Type B pancreatic cell (in vitro differentiated cells): ENCODE results near the gene TAF1B. TPM values are rescaled to one million over a fixed set of nuclear protein-coding genes. Genes with fewer than 3 reads are reported as not detected.

Experiments
- DNase-seq: peaks from one replicate; pipeline ENCODE4 v3.0.0; 2021; ENCODE audit warnings: mixed read lengths; ENCODE audit not compliant: unreplicated experiment; ENCODE audit errors: extremely low spot score
- H3K27ac Mint-ChIP-seq: 2 replicates; pipeline ENCODE4 v1.8.0; 2021; ENCODE audit warnings: mild to moderate bottlenecking, mixed read lengths
- H3K27me3 Mint-ChIP-seq: 2 replicates; pipeline ENCODE4 v1.8.0; 2021; ENCODE audit warnings: mixed read lengths
- H3K36me3 Mint-ChIP-seq: 2 replicates; pipeline ENCODE4 v1.8.0; 2021; ENCODE audit warnings: mixed read lengths
- H3K4me1 Mint-ChIP-seq: one replicate; pipeline ENCODE4 v1.8.0; 2021; ENCODE audit warnings: mixed read lengths; ENCODE audit not compliant: unreplicated experiment
- H3K4me3 Mint-ChIP-seq: 2 replicates; pipeline ENCODE4 v1.8.0; 2021; ENCODE audit warnings: mild to moderate bottlenecking, mixed read lengths
- H3K9me3 Mint-ChIP-seq: 2 replicates; pipeline ENCODE4 v1.8.0; 2021; ENCODE audit warnings: mixed read lengths
- CTCF ChIP-seq: fragments of 200-600 bp; sonication (generic); conservative IDR thresholded peaks from 2 replicates; pipeline ENCODE4 v1.5.0; 2021; ENCODE audit warnings: antibody characterized with exemption, mild to moderate bottlenecking
- total RNA-seq: library from RNA; stranded (reverse); gene quantifications from 2 replicates; pipeline ENCODE4 v1.2.1, GENCODE V29; 2021; ENCODE audit warnings: low replicate concordance

The TAF1B gene
- total RNA-seq, 1 donor from 2014 or later = 34.1 TPM

GRCh38 chr2:9802576-9802993 is 40.7 kb upstream of the TAF1B start:
- Mint-ChIP-seq H3K27ac (no peak overlapping the region), H3K4me1 (peaks cover 35% of the 10 kb centered on the region), H3K27me3 (no peaks in the 10 kb centered on the region), H3K9me3 (no peaks in the 10 kb centered on the region), H3K36me3 (no peaks in the 10 kb centered on the region), H3K4me3 (no peak overlapping the region)
- TF ChIP-seq CTCF = no peak
- no peak for DNase-seq

- Mint-ChIP-seq H3K27ac (no peak overlapping the region), H3K36me3 (no peaks in the 10 kb centered on the region), H3K4me1 (peaks cover 29% of the 10 kb centered on the region), H3K27me3 (no peaks in the 10 kb centered on the region), H3K4me3 (no peak overlapping the region), H3K9me3 (no peaks in the 10 kb centered on the region)
- no peak for DNase-seq
- no peak for TF ChIP-seq CTCF
Measured at GRCh38 chr2:9803023-9803805, 40.1 kb upstream of the TAF1B start.

- Mint-ChIP-seq H3K9me3 (no peaks in the 10 kb centered on the region), H3K4me1 (peaks cover 10% of the 10 kb centered on the region), H3K36me3 (no peaks in the 10 kb centered on the region), H3K27ac (peak overlapping the region; percentile 27), H3K27me3 (no peaks in the 10 kb centered on the region), H3K4me3 (peak overlapping the region; percentile 15)
- DNase-seq = no peak
- no peak for TF ChIP-seq CTCF
Measured at GRCh38 chr2:9805435-9806297, 37.6 kb upstream of the TAF1B start.

- Mint-ChIP-seq H3K36me3 (no peaks in the 10 kb centered on the region), H3K4me3 (no peak overlapping the region), H3K27ac (no peak overlapping the region), H3K4me1 (peaks cover 8% of the 10 kb centered on the region), H3K27me3 (no peaks in the 10 kb centered on the region), H3K9me3 (no peaks in the 10 kb centered on the region)
- TF ChIP-seq CTCF = no peak
- no peak for DNase-seq
Measured at GRCh38 chr2:9806298-9806610, 37.0 kb upstream of the TAF1B start.

GRCh38 chr2:9806656-9807055 is 36.6 kb upstream of the TAF1B start:
- H3K36me3 Mint-ChIP-seq = no peaks in the 10 kb centered on the region
- H3K27me3 Mint-ChIP-seq = no peaks in the 10 kb centered on the region
- H3K27ac Mint-ChIP-seq = no peak overlapping the region
- TF ChIP-seq CTCF = no peak
- no peak for DNase-seq
- H3K9me3 Mint-ChIP-seq = no peaks in the 10 kb centered on the region
- no peak overlapping the region for H3K4me3 Mint-ChIP-seq
- H3K4me1 Mint-ChIP-seq = peaks cover 8% of the 10 kb centered on the region
